ENCODE measurements around the gene PRSS12.

PRSS12 gene

GRCh38 chr4:118290951-118291350 lies 61.9 kb downstream of the PRSS12 start:
- Histone ChIP-seq H3K4me3 (replicated peaks; ENCODE audit: insufficient read depth, low read length) (no peak overlapping the region), H3K27me3 (ENCODE audit: insufficient read depth, poor library complexity, severe bottlenecking) (no peaks in the 10 kb centered on the region), H3K27ac (replicated peaks) (no peak overlapping the region)
- TF ChIP-seq REST (IDR thresholded peaks at IDR 0.05; ENCODE audit: insufficient replicate concordance, low read depth) (no peak), POLR2AphosphoS5 (IDR thresholded peaks at IDR 0.05; ENCODE audit: low read depth) (no peak), SPI1 (IDR thresholded peaks at IDR 0.05; ENCODE audit: borderline replicate concordance, low read depth) (no peak), CTCF (IDR thresholded peaks at IDR 0.05; ENCODE audit: insufficient read depth, low read length) (no peak), GABPA (IDR thresholded peaks at IDR 0.05; ENCODE audit: low read depth) (no peak)
- no peak for DNase-seq (ENCODE audit: low read depth in 1 of 2, low spot score in 1 of 2)

GRCh38 chr4:118289794-118290193 lies 63.0 kb downstream of the PRSS12 start:
- TF ChIP-seq POLR2AphosphoS5 (IDR thresholded peaks at IDR 0.05; ENCODE audit: low read depth) (no peak), SPI1 (IDR thresholded peaks at IDR 0.05; ENCODE audit: borderline replicate concordance, low read depth) (no peak), REST (IDR thresholded peaks at IDR 0.05; ENCODE audit: insufficient replicate concordance, low read depth) (no peak), CTCF (IDR thresholded peaks at IDR 0.05; ENCODE audit: insufficient read depth, low read length) (no peak), GABPA (IDR thresholded peaks at IDR 0.05; ENCODE audit: low read depth) (no peak)
- Histone ChIP-seq H3K27me3 (ENCODE audit: insufficient read depth, poor library complexity, severe bottlenecking) (no peaks in the 10 kb centered on the region), H3K4me3 (replicated peaks; ENCODE audit: insufficient read depth, low read length) (no peak overlapping the region), H3K27ac (replicated peaks) (no peak overlapping the region)
- DNase-seq (ENCODE audit: low read depth in 1 of 2, low spot score in 1 of 2): no peak

GRCh38 chr4:118287711-118288451 lies 64.9 kb downstream of the PRSS12 start:
- Histone ChIP-seq H3K27ac (replicated peaks) (no peak overlapping the region), H3K27me3 (ENCODE audit: insufficient read depth, poor library complexity, severe bottlenecking) (no peaks in the 10 kb centered on the region), H3K4me3 (replicated peaks; ENCODE audit: insufficient read depth, low read length) (no peak overlapping the region)
- TF ChIP-seq POLR2AphosphoS5 (IDR thresholded peaks at IDR 0.05; ENCODE audit: low read depth) (no peak), REST (IDR thresholded peaks at IDR 0.05; ENCODE audit: insufficient replicate concordance, low read depth) (no peak), CTCF (IDR thresholded peaks at IDR 0.05; ENCODE audit: insufficient read depth, low read length) (no peak), GABPA (IDR thresholded peaks at IDR 0.05; ENCODE audit: low read depth) (no peak), SPI1 (IDR thresholded peaks at IDR 0.05; ENCODE audit: borderline replicate concordance, low read depth) (no peak)
- DNase-seq (ENCODE audit: low read depth in 1 of 2, low spot score in 1 of 2): no peak
